ENCODE results near the gene STAG1.

DNA sequence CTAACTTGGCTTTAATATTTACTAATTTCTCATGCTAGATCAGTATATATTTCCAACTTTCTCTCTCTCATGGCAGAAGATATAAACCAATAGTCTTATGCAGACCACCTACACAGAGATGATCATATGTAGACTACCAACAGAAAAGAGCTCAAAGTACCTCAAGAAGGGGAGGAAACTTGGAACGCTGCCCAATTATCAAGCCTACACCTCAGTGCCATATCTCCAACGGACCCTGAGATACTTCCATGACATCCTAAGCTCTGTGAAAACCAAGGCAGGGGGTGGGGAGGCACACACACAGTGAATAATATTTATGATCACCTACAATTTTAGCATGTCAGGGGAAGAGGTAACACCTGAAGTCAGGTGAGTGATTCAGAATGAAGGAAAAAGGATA is 100.6 kb downstream of the STAG1 start:
- TF ChIP-seq EZH2 (IDR thresholded peaks at IDR 0.05; ENCODE audit: insufficient read depth, low read length): no peak
- TF ChIP-seq, protein P1, sequence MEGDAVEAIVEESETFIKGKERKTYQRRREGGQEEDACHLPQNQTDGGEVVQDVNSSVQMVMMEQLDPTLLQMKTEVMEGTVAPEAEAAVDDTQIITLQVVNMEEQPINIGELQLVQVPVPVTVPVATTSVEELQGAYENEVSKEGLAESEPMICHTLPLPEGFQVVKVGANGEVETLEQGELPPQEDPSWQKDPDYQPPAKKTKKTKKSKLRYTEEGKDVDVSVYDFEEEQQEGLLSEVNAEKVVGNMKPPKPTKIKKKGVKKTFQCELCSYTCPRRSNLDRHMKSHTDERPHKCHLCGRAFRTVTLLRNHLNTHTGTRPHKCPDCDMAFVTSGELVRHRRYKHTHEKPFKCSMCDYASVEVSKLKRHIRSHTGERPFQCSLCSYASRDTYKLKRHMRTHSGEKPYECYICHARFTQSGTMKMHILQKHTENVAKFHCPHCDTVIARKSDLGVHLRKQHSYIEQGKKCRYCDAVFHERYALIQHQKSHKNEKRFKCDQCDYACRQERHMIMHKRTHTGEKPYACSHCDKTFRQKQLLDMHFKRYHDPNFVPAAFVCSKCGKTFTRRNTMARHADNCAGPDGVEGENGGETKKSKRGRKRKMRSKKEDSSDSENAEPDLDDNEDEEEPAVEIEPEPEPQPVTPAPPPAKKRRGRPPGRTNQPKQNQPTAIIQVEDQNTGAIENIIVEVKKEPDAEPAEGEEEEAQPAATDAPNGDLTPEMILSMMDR (IDR thresholded peaks at IDR 0.05; ENCODE audit: insufficient read depth, low read depth, low read length): no peak

Measured in astrocyte (in vitro differentiated cells and primary cell).